H1 (cell line): ENCODE measurements around the gene POLE2. TPM values are rescaled to one million over a fixed set of nuclear protein-coding genes. Genes with fewer than 3 reads are reported as not detected.

Experiments used
- CHD7 ChIP-seq: fragments of 300-600 bp; sonication (generic); IDR thresholded peaks from 2 replicates; pipeline ENCODE4 v1.7.1; 2012; ENCODE audit warnings: low read length, moderate library complexity, mild to moderate bottlenecking, inconsistent platforms; ENCODE audit not compliant: insufficient replicate concordance
- CREB1 ChIP-seq: IDR thresholded peaks from 2 replicates; pipeline ENCODE4 v1.6.1; 2012; ENCODE audit warnings: inconsistent platforms
- CTCF ChIP-seq, 3 experiments: IDR thresholded peaks; 1 replicate in 2 of 3; 2 replicates in 1 of 3; pipeline versions ENCODE4 v1.5.1 to v1.6.1; 2011; ENCODE audit warnings: low read length in 3 of 3, mild to moderate bottlenecking in 3 of 3, inconsistent platforms in 2 of 3, low read depth in 1 of 3, moderate library complexity in 1 of 3; ENCODE audit not compliant: insufficient read depth in 1 of 3; ENCODE audit errors: control extremely low read depth in 1 of 3
- EP300 ChIP-seq, 2 experiments: IDR thresholded peaks; 1 replicate in 1 of 2; 2 replicates in 1 of 2; pipeline ENCODE4 v1.6.1; 2011 to 2012; ENCODE audit warnings: low read depth in 2 of 2, low read length in 2 of 2, mild to moderate bottlenecking in 2 of 2, borderline replicate concordance in 1 of 2, inconsistent platforms in 1 of 2, moderate library complexity in 1 of 2
- KDM4A ChIP-seq: IDR thresholded peaks from one replicate; pipeline ENCODE4 v1.7.1; 2012; ENCODE audit warnings: low read depth, mild to moderate bottlenecking, moderate library complexity, low read length, inconsistent platforms; ENCODE audit not compliant: severe bottlenecking
- RXRA ChIP-seq: IDR thresholded peaks from 2 replicates; pipeline ENCODE4 v1.6.1; 2011; ENCODE audit warnings: low read depth, mild to moderate bottlenecking, low read length, moderate library complexity; ENCODE audit not compliant: insufficient read depth
- SIN3A ChIP-seq, 2 experiments: IDR thresholded peaks in 1 of 2; conservative IDR thresholded peaks in 1 of 2; 2 replicates each; pipeline ENCODE4 v1.6.1; 2011 to 2012; ENCODE audit warnings: low read length in 2 of 2, improper control_type of control experiment in 1 of 2, low read depth in 1 of 2, mild to moderate bottlenecking in 1 of 2
- SIX5 ChIP-seq: IDR thresholded peaks from 2 replicates; pipeline ENCODE4 v1.6.1; 2011; ENCODE audit warnings: mild to moderate bottlenecking, low read depth, low read length
- SP1 ChIP-seq: IDR thresholded peaks from 2 replicates; pipeline ENCODE4 v1.6.1; 2011; ENCODE audit warnings: low read depth, low read length
- SP4 ChIP-seq: IDR thresholded peaks from 2 replicates; pipeline ENCODE4 v1.6.1; 2012; ENCODE audit warnings: low read length, inconsistent platforms
- polyA plus RNA-seq, 7 experiments: library from polyadenylated mRNA; depleted of rRNA in 3 of 7; stranded (reverse) in 5 of 7; unstranded in 2 of 7; fragments of >200 nt in 5 of 7; fragments of 200-250 nt in 2 of 7; gene quantifications; 1 replicate in 5 of 7; 2 replicates in 1 of 7; 4 replicates in 1 of 7; pipeline versions ENCODE4 v1.2.1 to v1.2.3, GENCODE V29; 2011 to 2013; ENCODE audit warnings: missing spikeins in 2 of 7, mixed read lengths in 2 of 7
- total RNA-seq: library from RNA; stranded (reverse); fragmentation: NEBNext Ultra II Directional; extraction: Animal tissue kit (Norgen Biotek cat#: 25700); gene quantifications from 2 replicates; pipeline ENCODE4 v1.2.1, GENCODE V29; 2021

The POLE2 gene
- total and polyA plus RNA-seq, 2 of the 8 experiments (the other 6 are each of a cell fraction or from before 2014, with no cell fraction given): 31.2 to 41.7 TPM

GRCh38 chr14:49598189-49598484, 89.9 kb downstream of the POLE2 start (continued):
- TF ChIP-seq CHD7: no peak
- no peak for TF ChIP-seq SP1
- 0 out of 4 replicates have a peak, but pooled peaks of 1 of the 2 experiments have one; percentile 2 for TF ChIP-seq SIN3A (conservative IDR thresholded peaks at IDR 0.05 in 1 of 2, IDR thresholded peaks at IDR 0.05 in 1 of 2; ENCODE audit: low read depth in 1 of 2, low read length in 2 of 2)
- no peak for TF ChIP-seq SIX5
- no peak for TF ChIP-seq EP300 (IDR thresholded peaks at IDR 0.05; ENCODE audit: borderline replicate concordance in 1 of 2, low read depth in 2 of 2, low read length in 2 of 2)
- no peak for TF ChIP-seq SP4
- peak; percentile 43 for TF ChIP-seq KDM4A
- no peak for TF ChIP-seq CREB1
- TF ChIP-seq CTCF (IDR thresholded peaks at IDR 0.05; ENCODE audit: control extremely low read depth in 1 of 3, insufficient read depth in 1 of 3, low read depth in 1 of 3, low read length in 3 of 3): no peak
- no peak for TF ChIP-seq RXRA
